KOPT-K1 (cell line): ENCODE data around the gene CCN2.

ENCODE experiments used
- H3K27ac ChIP-seq: fragments of 200-600 bp; sonication (generic); 2 replicates; pipeline ENCODE4 v1.5.1; 2016; ENCODE audit warnings: antibody characterized with exemption, mild to moderate bottlenecking, low read depth, low read length; ENCODE audit not compliant: poor library complexity, severe bottlenecking
- H3K36me3 ChIP-seq: fragments of 200-600 bp; sonication (generic); 2 replicates; pipeline ENCODE4 v1.5.1; 2017; ENCODE audit warnings: antibody characterized with exemption, mild to moderate bottlenecking, low read length, moderate library complexity; ENCODE audit not compliant: insufficient read depth
- H3K9me3 ChIP-seq: fragments of 200-600 bp; sonication (generic); 2 replicates; pipeline ENCODE4 v1.5.1; 2017; ENCODE audit warnings: antibody characterized with exemption, low read length, mild to moderate bottlenecking; ENCODE audit not compliant: insufficient read depth, poor library complexity, severe bottlenecking

CCN2 gene

GRCh38 chr6:131954059-131954774 lies 3.0 kb upstream of the CCN2 start:
- Histone ChIP-seq H3K36me3 (no peaks in the 10 kb centered on the region), H3K27ac (no peak overlapping the region)

DNA sequence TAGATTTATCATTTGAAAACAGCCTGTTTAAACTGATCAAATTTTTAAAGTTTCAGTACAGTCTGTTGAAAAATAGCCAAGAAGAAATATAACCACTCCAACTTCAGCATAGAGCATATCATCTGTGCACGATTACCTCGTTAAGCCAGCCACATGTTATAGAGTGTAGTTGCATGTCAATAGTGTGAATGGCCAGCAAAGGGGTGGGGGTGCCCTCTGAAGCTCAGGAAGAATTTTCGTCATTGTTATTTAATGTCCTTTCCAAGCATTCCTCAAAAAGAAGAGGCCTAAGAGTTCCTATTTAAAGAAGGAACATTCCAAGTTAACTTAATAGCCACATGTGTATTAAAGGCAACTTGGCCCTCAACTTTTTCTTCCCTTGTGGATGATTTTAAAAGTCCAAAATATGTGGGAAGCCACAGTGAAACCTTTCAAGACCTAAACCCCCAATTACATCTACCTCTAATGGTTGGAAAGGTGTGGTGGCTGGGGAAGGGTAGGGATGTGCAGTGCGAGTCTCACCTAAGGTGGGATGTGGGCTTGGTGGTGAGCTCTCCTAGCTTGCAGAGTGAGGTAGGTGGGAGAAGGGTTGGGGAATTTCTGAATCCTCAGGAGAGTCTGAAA lies 1.8 kb upstream of the CCN2 start:
- no peaks in the 10 kb centered on the region for H3K36me3 ChIP-seq
- no peaks in the 10 kb centered on the region for H3K9me3 ChIP-seq
- no peak overlapping the region for H3K27ac ChIP-seq

More at GRCh38 chr6:131954059-131954774, 3.0 kb upstream of the CCN2 start:
- H3K9me3 ChIP-seq, result no peaks in the 10 kb centered on the region

GRCh38 chr6:131951576-131952230 lies 531 bp upstream of the CCN2 start:
- H3K36me3 ChIP-seq, result no peaks in the 10 kb centered on the region
- H3K27ac ChIP-seq, result no peak overlapping the region

GRCh38 chr6:131949909-131950766 lies 1.0 kb downstream of the CCN2 start:
- H3K27ac ChIP-seq, result no peak overlapping the region
- no peaks in the 10 kb centered on the region for H3K9me3 ChIP-seq
- no peaks in the 10 kb centered on the region for H3K36me3 ChIP-seq

More at GRCh38 chr6:131951576-131952230, 531 bp upstream of the CCN2 start:
- no peaks in the 10 kb centered on the region for H3K9me3 ChIP-seq

DNA sequence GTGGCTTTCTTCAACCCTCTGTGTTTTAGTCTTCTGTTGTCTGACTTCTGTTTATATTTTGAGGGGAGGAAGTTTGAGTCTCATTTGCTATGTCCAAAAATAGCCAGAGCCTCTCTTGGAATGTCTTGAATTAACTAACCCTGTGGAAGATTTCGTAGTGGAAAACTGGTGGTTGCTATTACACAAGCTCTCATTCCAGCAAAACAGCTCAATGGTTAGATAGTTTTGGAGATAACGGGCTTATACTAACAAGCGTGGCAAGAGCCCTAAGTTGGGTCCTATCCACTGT lies 1.6 kb downstream of the CCN2 start:
- Histone ChIP-seq H3K27ac (no peak overlapping the region), H3K36me3 (no peaks in the 10 kb centered on the region), H3K9me3 (no peaks in the 10 kb centered on the region)

DNA sequence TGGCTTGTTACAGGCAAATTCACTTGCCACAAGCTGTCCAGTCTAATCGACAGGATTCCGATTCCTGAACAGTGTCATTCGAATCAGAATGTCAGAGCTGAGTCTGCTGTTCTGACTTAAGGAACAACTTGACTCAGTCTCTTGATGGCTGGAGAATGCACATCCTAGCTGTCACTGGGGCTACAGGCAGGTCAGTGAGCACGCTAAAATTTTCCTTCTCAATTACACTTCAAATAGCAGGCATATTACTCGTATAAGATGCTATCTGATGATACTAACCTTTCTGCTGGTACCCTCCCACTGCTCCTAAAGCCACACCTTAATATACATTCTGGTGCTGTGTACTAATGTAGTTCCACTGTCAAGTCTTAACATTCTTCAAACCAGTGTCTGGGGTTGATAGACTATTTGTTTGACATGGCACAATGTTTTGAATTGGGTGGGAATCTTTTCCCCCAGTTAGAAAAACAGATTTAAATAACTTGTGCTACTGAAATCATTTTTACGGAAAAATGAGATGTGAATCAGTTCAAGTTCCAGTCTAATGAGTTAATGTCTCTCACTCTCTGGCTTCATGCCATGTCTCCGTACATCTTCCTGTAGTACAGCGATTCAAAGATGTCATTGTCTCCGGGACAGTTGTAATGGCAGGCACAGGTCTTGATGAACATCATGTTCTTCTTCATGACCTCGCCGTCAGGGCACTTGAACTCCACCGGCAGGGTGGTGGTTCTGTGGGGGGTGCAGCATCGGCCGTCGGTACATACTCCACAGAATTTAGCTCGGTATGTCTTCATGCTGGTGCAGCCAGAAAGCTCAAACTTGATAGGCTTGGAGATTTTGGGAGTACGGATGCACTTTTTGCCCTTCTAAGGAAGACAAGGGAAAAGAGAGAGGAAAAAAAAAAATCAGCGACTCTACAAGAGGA lies 2.2 kb downstream of the CCN2 start:
- no peak overlapping the region for H3K27ac ChIP-seq
- no peaks in the 10 kb centered on the region for H3K9me3 ChIP-seq
- no peaks in the 10 kb centered on the region for H3K36me3 ChIP-seq

DNA sequence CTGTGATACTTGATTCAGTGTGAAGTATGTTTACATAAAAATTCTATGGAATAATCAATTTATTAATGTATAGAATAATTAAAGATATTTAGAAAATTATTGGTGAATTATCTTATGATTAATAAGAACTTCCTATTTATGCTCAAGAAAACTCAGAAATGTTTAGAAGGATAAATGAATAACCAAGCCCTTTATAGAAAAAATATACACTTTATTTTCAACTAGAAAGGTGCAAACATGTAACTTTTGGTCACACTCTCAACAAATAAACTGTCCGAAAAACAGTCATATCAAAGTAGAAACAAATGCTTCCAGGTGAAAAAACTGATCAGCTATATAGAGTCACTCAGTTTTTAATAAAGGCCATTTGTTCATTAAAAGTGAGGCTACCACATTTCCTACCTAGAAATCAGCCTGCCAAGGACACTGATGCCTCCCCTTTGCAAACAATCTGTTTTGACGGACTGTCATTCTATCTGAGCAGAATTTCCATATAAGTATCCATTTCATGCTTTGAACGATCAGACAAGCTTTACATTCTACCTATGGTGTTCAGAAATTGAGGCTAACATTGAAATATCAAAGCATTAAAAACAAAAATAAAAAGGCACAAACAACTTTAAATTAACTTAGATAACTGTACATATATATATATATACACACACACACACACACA lies 3.0 kb downstream of the CCN2 start:
- Histone ChIP-seq H3K27ac (no peak overlapping the region), H3K36me3 (no peaks in the 10 kb centered on the region), H3K9me3 (no peaks in the 10 kb centered on the region)

DNA sequence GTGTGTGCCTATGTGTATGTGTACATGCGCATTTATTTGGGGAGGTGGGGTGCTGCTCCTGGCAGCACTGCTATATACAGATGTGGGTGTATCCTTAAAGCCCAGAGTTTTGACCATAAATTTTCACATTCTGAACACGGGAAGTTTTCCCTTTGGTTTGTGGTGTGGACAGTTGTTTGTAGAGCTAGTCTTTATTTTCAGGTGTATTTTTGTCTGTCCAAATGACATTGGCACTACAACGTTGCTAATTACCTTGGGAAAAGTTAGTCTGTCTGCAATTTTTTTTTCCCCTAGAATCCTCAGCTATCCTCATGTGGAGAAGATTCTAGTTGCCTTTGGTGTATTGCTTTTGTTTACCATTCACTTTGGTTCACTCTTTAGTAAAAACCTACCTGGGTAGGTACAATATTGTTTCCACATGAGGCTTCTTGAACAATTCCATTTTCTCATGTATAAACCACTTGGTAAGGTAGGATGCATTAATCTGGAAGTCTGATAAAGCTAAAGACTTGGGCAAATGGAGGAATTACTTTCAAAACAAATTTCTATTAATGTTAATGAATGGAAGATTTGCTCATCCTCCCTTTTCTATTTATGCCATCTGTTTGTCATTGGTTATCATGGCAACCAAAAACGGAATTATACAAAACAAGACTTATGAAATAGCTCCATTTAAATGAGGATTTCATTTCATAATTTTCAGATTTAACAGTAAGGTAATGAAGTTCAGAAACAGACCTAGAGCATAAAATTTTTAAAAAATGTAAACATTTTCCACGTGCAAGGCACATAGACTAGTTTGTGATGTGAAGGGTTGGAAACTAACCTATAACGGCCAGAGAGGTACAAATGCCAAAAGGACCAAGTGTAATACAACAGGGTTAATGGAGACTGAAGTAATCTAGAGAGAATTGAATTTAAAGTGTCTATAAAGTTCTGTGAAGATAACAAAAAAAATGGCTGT lies 3.9 kb downstream of the CCN2 start:
- no peaks in the 10 kb centered on the region for H3K36me3 ChIP-seq
- H3K27ac ChIP-seq, result no peak overlapping the region
- H3K9me3 ChIP-seq, result no peaks in the 10 kb centered on the region

GRCh38 chr6:131946404-131946991 lies 4.7 kb downstream of the CCN2 start:
- Histone ChIP-seq H3K27ac (no peak overlapping the region), H3K36me3 (no peaks in the 10 kb centered on the region), H3K9me3 (no peaks in the 10 kb centered on the region)

DNA sequence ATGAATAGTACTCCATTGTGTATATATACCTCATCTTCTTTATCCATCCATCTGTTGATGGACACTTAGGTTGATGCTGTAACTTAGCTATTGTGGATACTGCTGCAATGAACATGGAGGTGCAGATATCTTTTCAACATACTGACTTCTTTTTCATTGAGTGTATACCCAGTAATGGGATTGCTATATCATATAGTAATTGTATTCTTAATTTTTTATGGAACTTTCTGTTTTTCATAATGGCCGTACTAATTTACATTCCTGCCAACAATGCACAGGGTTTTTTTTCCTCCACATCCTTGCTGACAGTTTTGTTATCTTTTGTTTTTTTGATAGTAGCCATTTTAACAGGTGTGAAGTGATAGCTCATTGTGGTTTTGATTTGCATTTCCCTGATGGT lies 5.2 kb downstream of the CCN2 start:
- H3K27ac ChIP-seq, result no peak overlapping the region
- H3K36me3 ChIP-seq, result no peaks in the 10 kb centered on the region
- H3K9me3 ChIP-seq, result no peaks in the 10 kb centered on the region

DNA sequence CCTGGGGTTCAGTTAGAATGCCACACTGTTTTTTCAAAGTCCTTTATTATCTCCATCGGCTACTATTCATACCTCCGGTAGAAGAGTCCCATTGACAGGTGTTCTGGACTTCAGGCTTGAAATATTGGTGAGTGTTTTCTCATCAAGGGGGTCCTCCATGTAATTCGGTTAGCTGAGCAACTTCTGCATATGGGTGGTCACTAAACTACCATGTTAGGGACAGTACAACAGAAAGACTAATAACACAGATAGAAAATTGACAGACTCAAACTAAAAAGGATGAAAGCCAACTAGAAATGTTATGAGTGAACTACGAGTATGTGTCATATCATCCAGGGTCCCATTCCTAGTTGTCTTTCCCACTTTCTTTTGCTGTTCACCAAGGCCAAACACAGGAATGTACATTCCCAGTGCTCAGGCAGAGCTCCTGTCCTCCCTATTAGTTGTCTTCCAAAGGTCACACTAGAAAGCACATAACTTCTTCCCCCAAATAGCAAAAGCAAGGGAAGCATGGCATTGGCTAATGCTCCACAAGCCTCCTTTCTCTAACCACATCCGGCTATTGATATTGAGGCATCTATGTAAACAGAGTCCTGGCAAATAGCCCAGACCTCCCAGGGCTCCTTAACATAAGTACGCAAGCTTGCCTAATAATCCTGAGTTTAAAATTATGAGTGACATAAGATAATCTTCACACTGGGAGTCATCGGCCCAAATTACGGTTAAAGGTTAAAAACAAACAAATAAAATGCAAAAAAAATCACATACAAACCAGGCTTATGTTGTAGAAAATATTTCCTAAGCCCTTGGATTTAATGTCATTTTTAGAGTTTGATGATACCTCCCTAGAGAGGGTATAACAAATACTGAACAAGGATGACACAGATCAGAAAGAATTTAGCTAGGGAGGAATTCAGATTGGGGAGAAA lies 13.2 kb downstream of the CCN2 start:
- Histone ChIP-seq H3K36me3 (no peaks in the 10 kb centered on the region), H3K9me3 (no peaks in the 10 kb centered on the region), H3K27ac (no peak overlapping the region)

- H3K9me3 ChIP-seq, result no peaks in the 10 kb centered on the region
- H3K27ac ChIP-seq, result no peak overlapping the region
- H3K36me3 ChIP-seq, result no peaks in the 10 kb centered on the region
Observed at GRCh38 chr6:131937226-131937625, 13.9 kb downstream of the CCN2 start.
